Smooth muscle cell (in vitro differentiated cells): Measurements from ENCODE around the gene RACK1. TPM values are rescaled to one million over a fixed set of nuclear protein-coding genes. Genes with fewer than 3 reads are reported as not detected.

Experiments used
- DNase-seq: peaks from one replicate; lab custom pipeline; 2025; ENCODE audit not compliant: unreplicated experiment; lab: John Stamatoyannopoulos, UW
- H2AFZ ChIP-seq: fragments of 200-600 bp; sonication (generic); 2 replicates; pipeline ENCODE4 v1.6.0; 2016; ENCODE audit warnings: antibody characterized with exemption, low read depth, mild to moderate bottlenecking
- H3F3A ChIP-seq: fragments of 200-600 bp; sonication (generic); 2 replicates; pipeline ENCODE4 v1.6.0; 2017; ENCODE audit warnings: antibody characterized with exemption, low read depth
- H3K27ac ChIP-seq: fragments of 200-600 bp; sonication (generic); 2 replicates; pipeline ENCODE4 v1.5.1; 2016; ENCODE audit warnings: low read depth, mild to moderate bottlenecking
- H3K27me3 ChIP-seq: fragments of 200-600 bp; sonication (generic); 2 replicates; pipeline ENCODE4 v1.6.1; 2016; ENCODE audit warnings: low read depth, mild to moderate bottlenecking
- H3K36me3 ChIP-seq: fragments of 200-600 bp; sonication (generic); 2 replicates; pipeline ENCODE4 v1.5.1; 2016; ENCODE audit warnings: low read depth
- H3K4me1 ChIP-seq: fragments of 200-600 bp; sonication (generic); 2 replicates; pipeline ENCODE4 v1.5.1; 2016; ENCODE audit warnings: low read depth
- H3K4me2 ChIP-seq: fragments of 200-600 bp; sonication (generic); 2 replicates; pipeline ENCODE4 v1.6.0; 2016; ENCODE audit warnings: mild to moderate bottlenecking
- H3K4me3 ChIP-seq: fragments of 200-600 bp; sonication (generic); 2 replicates; pipeline ENCODE4 v1.5.1; 2016; ENCODE audit warnings: mild to moderate bottlenecking
- H3K79me2 ChIP-seq: fragments of 200-600 bp; sonication (generic); 2 replicates; pipeline ENCODE4 v1.6.0; 2016; ENCODE audit warnings: low read depth, mild to moderate bottlenecking
- H3K9ac ChIP-seq: fragments of 200-600 bp; sonication (generic); 2 replicates; pipeline ENCODE4 v1.6.0; 2016; ENCODE audit warnings: low read depth
- H3K9me3 ChIP-seq: fragments of 200-600 bp; sonication (generic); replicated peaks from 2 replicates; pipeline ENCODE4 v1.5.1; 2016; ENCODE audit warnings: low read depth
- H4K20me1 ChIP-seq: fragments of 200-600 bp; sonication (generic); 2 replicates; pipeline ENCODE4 v1.6.0; 2016; ENCODE audit warnings: low read depth
- CTCF ChIP-seq: fragments of 200-600 bp; sonication (generic); IDR thresholded peaks from 2 replicates; pipeline ENCODE4 v1.5.1; 2017; ENCODE audit warnings: borderline replicate concordance, mild to moderate bottlenecking, antibody characterized with exemption; ENCODE audit not compliant: insufficient read depth, poor library complexity, severe bottlenecking
- WGBS: methylation state at CpG from one replicate; pipeline ENCODE4 v1.1.7; 2016; ENCODE audit warnings: low lambda C conversion rate; 5-methylcytosine and 5-hydroxymethylcytosine counted together
- polyA plus RNA-seq: library from polyadenylated mRNA; unstranded; fragments of >200 nt; fragmentation: Nextera tagmentation; extraction: Ambion mirVana; gene quantifications from 2 replicates; pipeline ENCODE4 v1.2.1, GENCODE V29; 2016
- total RNA-seq: library from RNA; depleted of rRNA; stranded (reverse); fragments of >200 nt; gene quantifications from 2 replicates; pipeline ENCODE4 v1.2.3, GENCODE V29; 2014

The RACK1 gene
- total and polyA plus RNA-seq, 2 experiments from 2014 or later = 617 to 2,098 TPM

GRCh38 chr5:181198905-181199519 is 44.7 kb downstream of the RACK1 start:
- Histone ChIP-seq H3K4me2 (no peak overlapping the region), H3K27ac (no peak overlapping the region), H2AFZ (no peak overlapping the region), H3K4me3 (no peak overlapping the region), H3K9ac (no peak overlapping the region), H3K4me1 (no peaks in the 10 kb centered on the region), H3K36me3 (no peaks in the 10 kb centered on the region), H3K79me2 (no peaks in the 10 kb centered on the region), H3K9me3 (no peaks in the 10 kb centered on the region), H3F3A (no peaks in the 10 kb centered on the region), H3K27me3 (peaks cover 23% of the 10 kb centered on the region), H4K20me1 (no peaks in the 10 kb centered on the region)
- no peak for TF ChIP-seq CTCF
- no peak for DNase-seq
- 52% methylated on average over 9 of the region's 9 CpGs for WGBS

- H3K4me1 ChIP-seq = no peaks in the 10 kb centered on the region
- H3K27ac ChIP-seq = no peak overlapping the region
- no peak overlapping the region for H3K4me3 ChIP-seq
- no peaks in the 10 kb centered on the region for H3K36me3 ChIP-seq
- H3K79me2 ChIP-seq = no peaks in the 10 kb centered on the region
- H2AFZ ChIP-seq = no peak overlapping the region
- H3K4me2 ChIP-seq = no peak overlapping the region
- H3K27me3 ChIP-seq = peaks cover 16% of the 10 kb centered on the region
- H3K9ac ChIP-seq = no peak overlapping the region
- no peaks in the 10 kb centered on the region for H4K20me1 ChIP-seq
- no peaks in the 10 kb centered on the region for H3F3A ChIP-seq
- 80% methylated on average over 12 of the region's 12 CpGs for whole genome bisulfite sequencing
- TF ChIP-seq CTCF = no peak
- no peaks in the 10 kb centered on the region for H3K9me3 ChIP-seq
- no peak for DNase-seq
Observed at GRCh38 chr5:181198106-181198685, 45.5 kb downstream of the RACK1 start.

GRCh38 chr5:181197326-181197951 is 46.3 kb downstream of the RACK1 start:
- DNase-seq = no peak
- Histone ChIP-seq H3K27me3 (peaks cover 16% of the 10 kb centered on the region), H4K20me1 (no peaks in the 10 kb centered on the region), H3F3A (no peaks in the 10 kb centered on the region), H3K4me2 (no peak overlapping the region), H2AFZ (no peak overlapping the region), H3K4me1 (peaks cover under 1% of the 10 kb centered on the region), H3K27ac (no peak overlapping the region), H3K9ac (no peak overlapping the region), H3K9me3 (no peaks in the 10 kb centered on the region), H3K79me2 (no peaks in the 10 kb centered on the region), H3K36me3 (no peaks in the 10 kb centered on the region), H3K4me3 (no peak overlapping the region)
- 77% methylated on average over 8 of the region's 8 CpGs for WGBS
- no peak for TF ChIP-seq CTCF
